ENCODE results near the gene PLEKHA7.
A peak's percentile ranks its signal among the peaks of the same experiment; 100 is the strongest.

Gene PLEKHA7

GRCh38 chr11:16804104-16804947, 209.9 kb downstream of the PLEKHA7 start:
- DNase-seq = no peak

- no peak for DNase-seq
Observed at GRCh38 chr11:16801288-16801980, 212.8 kb downstream of the PLEKHA7 start.

DNA sequence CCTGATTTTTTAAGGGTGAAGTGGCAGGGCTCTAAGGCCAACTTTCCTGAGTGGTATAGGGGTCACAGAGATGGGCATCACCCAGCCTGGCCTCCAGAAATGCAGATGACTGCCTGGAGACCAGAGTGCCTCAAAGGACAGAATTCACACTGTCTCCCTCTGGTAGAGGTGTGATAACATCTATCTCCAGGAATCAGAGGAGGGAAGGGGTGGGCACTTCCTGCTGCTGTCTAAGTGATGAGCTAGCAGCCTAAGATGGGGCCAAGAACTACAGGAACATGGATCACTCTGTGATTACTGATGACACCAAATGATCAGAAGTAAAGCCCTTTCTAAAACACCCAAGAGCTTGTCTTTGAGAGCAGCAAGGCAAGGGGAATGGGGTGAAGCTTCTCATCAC, 213.8 kb downstream of the PLEKHA7 start:
- DNase-seq = no peak

DNA sequence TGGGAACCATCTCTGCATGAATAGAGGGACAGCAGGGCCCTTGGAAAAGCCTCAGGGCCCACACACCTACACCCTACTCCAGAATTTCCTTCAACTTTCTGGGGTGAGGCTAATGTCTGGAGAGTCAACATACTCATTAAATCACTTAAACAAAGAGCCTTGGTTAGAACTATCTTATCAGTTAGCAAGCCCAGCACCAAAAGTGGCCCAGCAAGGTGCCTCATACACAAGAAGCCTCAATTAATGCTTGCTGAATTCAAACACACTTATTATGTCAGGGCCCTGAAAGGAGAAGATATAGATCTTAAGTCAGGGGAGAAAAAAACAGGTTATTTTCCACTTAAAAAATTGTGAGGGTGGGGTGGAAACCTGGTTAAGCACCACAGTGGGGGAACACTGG, 214.3 kb downstream of the PLEKHA7 start:
- DNase-seq = no peak

GRCh38 chr11:16799221-16799620, 215.0 kb downstream of the PLEKHA7 start:
- no peak for DNase-seq

DNA sequence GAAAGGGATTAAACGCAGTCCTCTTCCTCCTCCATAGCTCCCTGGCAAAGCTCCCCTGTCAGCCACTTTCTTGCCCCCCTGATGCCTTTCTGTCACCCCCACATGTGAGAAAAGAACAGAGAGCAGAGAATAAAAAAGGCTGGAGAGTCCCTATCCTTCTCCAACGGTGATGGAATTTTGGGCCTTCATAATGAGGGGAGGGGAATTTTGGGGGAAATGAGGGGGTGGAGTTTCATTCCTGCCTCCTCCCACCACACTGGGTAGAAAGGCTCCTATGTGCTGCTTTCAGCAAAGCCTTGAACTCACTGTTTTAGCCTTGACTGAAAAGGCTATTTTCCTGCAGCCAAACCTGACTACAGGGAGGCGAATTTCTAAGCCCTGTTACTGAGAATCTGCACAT, 216.4 kb downstream of the PLEKHA7 start:
- no peak for DNase-seq

GRCh38 chr11:16796311-16796710, 217.9 kb downstream of the PLEKHA7 start:
- no peak for DNase-seq

DNA sequence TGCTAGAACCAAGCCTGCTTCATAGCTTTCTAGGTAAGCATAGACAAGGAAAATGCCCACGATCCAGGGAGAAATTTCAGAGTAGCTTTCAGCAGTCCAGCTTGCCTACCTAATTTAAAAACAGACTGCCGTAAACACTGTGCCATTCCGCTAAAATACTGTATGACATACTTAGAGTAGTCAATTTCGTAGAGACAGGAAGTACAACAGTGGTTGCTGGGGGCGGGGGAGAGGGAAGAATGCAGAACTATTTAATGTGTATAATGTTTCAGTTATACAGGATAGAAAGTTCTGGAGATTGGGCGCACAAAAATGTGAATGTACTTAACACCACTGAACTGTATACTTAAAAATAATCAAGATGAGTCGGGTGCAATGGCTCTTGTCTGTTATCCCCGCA, 219.1 kb downstream of the PLEKHA7 start:
- peak; percentile 22 for DNase-seq

GRCh38 chr11:16794047-16794818, 220.0 kb downstream of the PLEKHA7 start:
- DNase-seq = no peak

DNA sequence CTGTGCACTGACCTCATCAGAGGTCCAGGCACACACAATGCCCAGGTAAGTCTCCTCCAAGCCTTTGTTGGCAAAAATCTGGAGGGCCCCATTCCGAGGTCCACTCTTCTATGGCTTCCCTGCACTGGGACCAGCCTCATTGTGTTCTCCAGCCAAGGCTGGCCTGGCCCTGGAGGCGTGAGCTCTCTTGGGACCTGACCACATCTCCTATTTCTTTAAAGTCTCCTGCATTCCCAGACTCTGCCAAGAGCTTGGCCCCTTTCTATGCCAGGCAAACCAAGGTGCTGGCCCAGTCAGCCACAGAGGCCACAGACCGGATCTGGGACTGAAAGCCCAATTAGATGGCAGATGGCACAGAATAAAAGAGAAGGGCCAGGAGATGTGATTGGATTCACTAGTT, 220.7 kb downstream of the PLEKHA7 start:
- no peak for DNase-seq

DNA sequence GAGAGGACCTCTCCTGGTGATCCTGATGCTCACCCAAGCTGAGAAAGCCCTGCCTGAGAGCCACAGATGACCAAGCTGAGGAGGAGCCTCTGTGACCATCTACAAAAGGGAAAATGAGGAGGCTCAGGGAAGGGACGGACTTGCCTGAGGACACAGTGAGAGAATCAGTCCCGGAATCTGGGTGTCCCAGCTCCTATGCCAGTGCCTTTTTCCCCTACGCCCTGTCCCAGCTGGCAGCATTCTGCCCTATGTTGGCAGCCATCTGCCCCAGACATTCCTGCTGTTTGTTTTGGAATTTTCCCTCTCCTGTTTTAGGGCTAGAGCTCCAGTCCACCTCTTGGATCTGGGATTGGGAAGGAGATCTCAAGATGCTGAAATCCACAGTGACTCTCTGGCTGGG, 221.2 kb downstream of the PLEKHA7 start:
- DNase-seq = no peak

DNA sequence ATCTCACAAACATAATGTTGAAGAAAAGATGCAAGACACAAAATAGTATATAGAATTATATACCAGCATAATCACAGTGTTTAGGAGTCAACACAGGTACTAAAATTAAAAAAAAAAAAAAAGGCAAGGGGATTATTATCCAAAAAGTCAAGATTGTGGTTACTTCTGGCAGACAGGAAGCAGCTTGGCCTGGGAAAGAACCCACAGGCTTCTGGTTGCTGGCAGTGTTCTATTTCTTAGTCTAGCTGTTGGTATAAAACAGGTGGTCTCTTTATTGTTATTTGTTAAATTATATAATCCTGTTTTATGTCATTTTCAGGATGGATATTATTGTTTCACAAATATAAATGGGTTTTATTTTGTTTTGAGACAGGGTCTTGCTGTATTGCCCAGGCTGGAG, 221.8 kb downstream of the PLEKHA7 start:
- DNase-seq = no peak

- DNase-seq = no peak
Observed at GRCh38 chr11:16791191-16791961, 222.8 kb downstream of the PLEKHA7 start.

- no peak for DNase-seq
Observed at GRCh38 chr11:16790486-16791190, 223.6 kb downstream of the PLEKHA7 start.

- no peak for DNase-seq
Observed at GRCh38 chr11:16789560-16790485, 224.4 kb downstream of the PLEKHA7 start.

DNA sequence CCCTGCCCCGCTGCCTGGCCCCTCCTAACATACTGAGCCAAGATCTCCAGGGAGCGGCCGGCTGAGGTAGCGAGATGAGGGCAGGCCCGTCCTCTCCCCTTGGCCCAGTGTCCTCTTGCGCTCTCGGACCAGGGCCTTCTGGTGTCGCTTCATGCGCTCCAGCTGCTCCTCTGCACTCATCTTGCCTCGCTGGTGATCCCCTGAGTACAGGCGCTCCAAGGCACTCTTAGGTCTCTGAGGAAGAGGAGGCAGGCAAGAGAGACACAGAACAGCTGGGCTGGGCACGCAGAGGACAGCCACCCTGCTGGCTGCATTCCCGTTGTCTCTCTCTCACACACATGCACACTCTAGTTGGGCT, 225.2 kb downstream of the PLEKHA7 start:
- DNase-seq = no peak

DNA sequence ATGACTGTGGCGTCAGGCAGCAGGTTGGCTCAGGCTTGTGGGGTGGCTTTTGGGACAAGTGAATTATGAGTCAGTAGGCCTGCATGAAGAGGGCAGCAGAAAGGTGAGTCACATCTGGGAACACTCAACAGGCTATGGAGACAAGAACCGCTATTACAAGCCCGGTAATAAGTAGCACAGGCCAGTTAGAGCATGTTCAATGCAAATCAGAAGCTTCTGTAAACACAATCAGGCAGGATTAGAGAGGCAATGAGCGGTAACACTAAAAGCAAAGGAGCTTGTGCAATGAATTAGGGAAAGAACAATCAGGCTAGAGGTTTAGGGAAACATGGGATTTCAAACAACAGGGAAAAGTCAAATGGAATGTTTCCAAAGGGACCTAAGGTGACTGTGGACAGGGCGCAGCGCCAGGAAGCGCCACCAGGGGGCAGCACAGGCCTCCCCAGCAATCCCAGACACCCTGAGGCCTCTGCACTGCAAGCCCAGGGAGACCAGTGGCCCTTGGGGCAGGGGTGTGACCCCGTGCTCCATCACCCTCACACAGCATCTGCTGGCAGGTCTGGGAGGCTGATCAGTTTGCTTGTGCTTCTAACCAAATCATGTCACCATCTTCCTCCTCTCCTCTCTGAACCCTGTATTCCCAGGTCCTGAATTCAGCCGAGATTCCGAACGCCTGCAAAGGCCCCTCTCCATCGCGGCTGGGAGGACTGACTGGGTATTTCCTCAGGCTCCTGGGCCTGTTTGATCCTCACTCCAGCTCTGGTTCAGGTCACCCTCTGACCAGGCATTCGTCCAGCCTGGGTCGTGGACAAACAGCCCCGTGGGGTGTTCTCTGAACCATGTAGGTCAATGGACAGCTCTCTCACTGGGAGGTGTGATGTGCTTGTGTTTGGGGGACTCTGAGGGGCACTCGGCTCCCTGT, 225.8 kb downstream of the PLEKHA7 start:
- DNase-seq = peak; percentile 54

- DNase-seq = no peak
Observed at GRCh38 chr11:16787035-16787742, 227.0 kb downstream of the PLEKHA7 start.

GRCh38 chr11:16786131-16786530, 228.1 kb downstream of the PLEKHA7 start:
- no peak for DNase-seq
